ENCODE measurements around the gene UBE2V1. TPM values are rescaled to one million over a fixed set of nuclear protein-coding genes. Genes with fewer than 3 reads are reported as not detected.

Gene UBE2V1
- total and polyA plus RNA-seq, 2 of the 13 experiments (the other 11 are each of a cell fraction or from before 2014, with no cell fraction given): 81.3 to 132 TPM

DNA sequence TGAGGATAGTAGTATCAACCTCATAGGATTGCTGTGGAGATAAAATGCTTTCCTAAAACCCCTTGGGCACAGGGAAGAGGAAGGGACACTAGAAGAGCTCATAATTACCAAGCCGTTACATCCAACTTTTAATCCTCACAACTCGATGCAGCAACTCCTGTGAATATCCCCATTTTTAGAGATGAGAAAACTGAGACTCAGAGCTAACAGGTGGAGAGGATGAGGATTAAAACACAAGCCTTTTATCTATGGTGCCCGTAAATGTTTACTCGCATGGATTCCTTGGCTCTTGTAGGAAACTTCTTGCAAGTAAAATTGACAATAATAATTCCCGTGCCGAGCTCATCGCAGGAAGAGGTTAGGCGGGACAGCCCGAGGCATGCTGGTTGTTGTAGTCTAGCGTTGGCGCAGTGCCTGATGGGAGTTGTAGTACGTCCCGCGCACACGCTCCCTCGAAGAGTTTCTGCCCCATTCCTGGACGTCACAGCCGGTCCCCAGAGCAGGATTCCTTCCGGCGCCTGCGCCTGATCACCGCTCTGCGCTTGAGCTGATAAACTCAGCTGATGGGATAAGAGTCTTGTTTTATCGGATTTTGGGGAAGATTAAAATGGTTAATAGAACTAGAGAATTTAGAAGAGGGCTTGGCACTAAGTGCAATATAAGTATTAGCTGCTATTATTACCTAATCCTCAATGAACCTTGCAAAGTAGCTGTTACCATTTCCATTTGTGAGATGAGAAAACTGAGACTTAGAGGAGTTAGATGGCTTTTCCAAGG lies 2.8 kb upstream of the UBE2V1 start (continued):
- TF ChIP-seq, protein P1, sequence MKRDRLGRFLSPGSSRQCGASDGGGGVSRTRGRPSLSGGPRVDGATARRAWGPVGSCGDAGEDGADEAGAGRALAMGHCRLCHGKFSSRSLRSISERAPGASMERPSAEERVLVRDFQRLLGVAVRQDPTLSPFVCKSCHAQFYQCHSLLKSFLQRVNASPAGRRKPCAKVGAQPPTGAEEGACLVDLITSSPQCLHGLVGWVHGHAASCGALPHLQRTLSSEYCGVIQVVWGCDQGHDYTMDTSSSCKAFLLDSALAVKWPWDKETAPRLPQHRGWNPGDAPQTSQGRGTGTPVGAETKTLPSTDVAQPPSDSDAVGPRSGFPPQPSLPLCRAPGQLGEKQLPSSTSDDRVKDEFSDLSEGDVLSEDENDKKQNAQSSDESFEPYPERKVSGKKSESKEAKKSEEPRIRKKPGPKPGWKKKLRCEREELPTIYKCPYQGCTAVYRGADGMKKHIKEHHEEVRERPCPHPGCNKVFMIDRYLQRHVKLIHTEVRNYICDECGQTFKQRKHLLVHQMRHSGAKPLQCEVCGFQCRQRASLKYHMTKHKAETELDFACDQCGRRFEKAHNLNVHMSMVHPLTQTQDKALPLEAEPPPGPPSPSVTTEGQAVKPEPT (CRISPR knock-in tag; IDR thresholded peaks at IDR 0.05; ENCODE audit: low read depth): no peak
- TF ChIP-seq ZBTB44 (CRISPR knock-in tag; IDR thresholded peaks at IDR 0.05) (no peak), SCMH1 (CRISPR knock-in tag; IDR thresholded peaks at IDR 0.05; ENCODE audit: borderline replicate concordance) (no peak), SOX6 (IDR thresholded peaks at IDR 0.05) (no peak), SOX6 (CRISPR knock-in tag; IDR thresholded peaks at IDR 0.05) (peak; percentile 49), CBX1 (IDR thresholded peaks at IDR 0.05; ENCODE audit: low read depth) (peak; percentile 83), TEAD3 (CRISPR knock-in tag; optimal IDR thresholded peaks at IDR 0.05; ENCODE audit: borderline replicate concordance) (peak; percentile 92), ZNF225 (CRISPR knock-in tag; IDR thresholded peaks at IDR 0.05) (no peak), BCL3 (CRISPR knock-in tag; IDR thresholded peaks at IDR 0.05) (no peak; the same call in 1 of the 2 replicates), HNRNPL (IDR thresholded peaks at IDR 0.05; ENCODE audit: low read depth, low read length) (no peak), U2AF1 (optimal IDR thresholded peaks at IDR 0.05; ENCODE audit: low read depth, low read length) (no peak), MXD4 (CRISPR knock-in tag; IDR thresholded peaks at IDR 0.05) (peak; percentile 85), ZNF674 (CRISPR knock-in tag; IDR thresholded peaks at IDR 0.05; ENCODE audit: low read depth) (no peak), ZSCAN22 (CRISPR knock-in tag; IDR thresholded peaks at IDR 0.05) (no peak), ZBTB20 (CRISPR knock-in tag; IDR thresholded peaks at IDR 0.05; ENCODE audit: borderline replicate concordance, low read depth) (peak; percentile 68; the same call in 1 of the 2 replicates), HOXA3 (CRISPR knock-in tag; IDR thresholded peaks at IDR 0.05) (peak; percentile 93), NCOA2 (CRISPR knock-in tag; IDR thresholded peaks at IDR 0.05) (peak; percentile 53; the same call in 1 of the 2 replicates), ZNF607 (CRISPR knock-in tag; IDR thresholded peaks at IDR 0.05; ENCODE audit: borderline replicate concordance) (peak; percentile 80), ZNF768 (CRISPR knock-in tag; IDR thresholded peaks at IDR 0.05) (no peak), WIZ (CRISPR knock-in tag; IDR thresholded peaks at IDR 0.05) (peak; percentile 21; the same call in 1 of the 2 replicates), REXO4 (CRISPR knock-in tag; IDR thresholded peaks at IDR 0.05; ENCODE audit: borderline replicate concordance) (no peak), PHF5A (CRISPR knock-in tag; IDR thresholded peaks at IDR 0.05; ENCODE audit: low read depth, unreplicated experiment) (peak; percentile 41), ZNF432 (CRISPR knock-in tag; IDR thresholded peaks at IDR 0.05; ENCODE audit: borderline replicate concordance) (no peak)
- TF ChIP-seq, protein P2, sequence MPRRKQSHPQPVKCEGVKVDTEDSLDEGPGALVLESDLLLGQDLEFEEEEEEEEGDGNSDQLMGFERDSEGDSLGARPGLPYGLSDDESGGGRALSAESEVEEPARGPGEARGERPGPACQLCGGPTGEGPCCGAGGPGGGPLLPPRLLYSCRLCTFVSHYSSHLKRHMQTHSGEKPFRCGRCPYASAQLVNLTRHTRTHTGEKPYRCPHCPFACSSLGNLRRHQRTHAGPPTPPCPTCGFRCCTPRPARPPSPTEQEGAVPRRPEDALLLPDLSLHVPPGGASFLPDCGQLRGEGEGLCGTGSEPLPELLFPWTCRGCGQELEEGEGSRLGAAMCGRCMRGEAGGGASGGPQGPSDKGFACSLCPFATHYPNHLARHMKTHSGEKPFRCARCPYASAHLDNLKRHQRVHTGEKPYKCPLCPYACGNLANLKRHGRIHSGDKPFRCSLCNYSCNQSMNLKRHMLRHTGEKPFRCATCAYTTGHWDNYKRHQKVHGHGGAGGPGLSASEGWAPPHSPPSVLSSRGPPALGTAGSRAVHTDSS (CRISPR knock-in tag; conservative IDR thresholded peaks at IDR 0.05): no peak
- TF ChIP-seq, protein P3, sequence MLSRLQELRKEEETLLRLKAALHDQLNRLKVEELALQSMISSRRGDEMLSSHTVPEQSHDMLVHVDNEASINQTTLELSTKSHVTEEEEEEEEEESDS (CRISPR knock-in tag; IDR thresholded peaks at IDR 0.05; ENCODE audit: borderline replicate concordance): no peak
